B cell (primary cell): ENCODE data around the gene EPB41L4A. TPM values are rescaled to one million over a fixed set of nuclear protein-coding genes. Genes with fewer than 3 reads are reported as not detected.

Source experiments
- ATAC-seq: fragments of 200-7000 bp; cut with Tn5 transposase; one replicate; pipeline ENCODE4 v1.10.0; 2021; ENCODE audit warnings: low read depth, mild to moderate bottlenecking, moderate number of reproducible peaks, moderate library complexity
- CTCF ChIA-PET: fragments of 350-600 bp; sonication (Branson Sonifier 250); formaldehyde crosslinking; loops from one replicate; lab custom pipeline; 2021; ENCODE audit warnings: antibody characterized with exemption, inconsistent platforms; lab: Charles Lee
- POLR2A ChIA-PET: fragments of 350-600 bp; sonication (Branson Sonifier 250); formaldehyde crosslinking; loops from one replicate; lab custom pipeline; 2021; ENCODE audit warnings: antibody characterized with exemption; lab: Charles Lee
- DNase-seq: peaks from one replicate; pipeline ENCODE4 v3.0.0; 2013
- H2AFZ ChIP-seq: 2 replicates; pipeline ENCODE4 v1.6.1; 2012; ENCODE audit warnings: mild to moderate bottlenecking, low read depth, low read length; ENCODE audit not compliant: insufficient read depth, poor library complexity, severe bottlenecking
- H3K27ac ChIP-seq, 2 donors: 1 replicate in 1 of 2; 2 replicates in 1 of 2; pipeline ENCODE4 v1.5.1; 2012 to 2013; ENCODE audit warnings: low read length in 2 of 2, mild to moderate bottlenecking in 2 of 2, moderate library complexity in 1 of 2
- H3K27me3 ChIP-seq, 4 experiments: fragments of 200-600 bp in 1 of 4; sonication (generic) in 1 of 4; replicated peaks in 1 of 4; 1 replicate in 2 of 4; 2 replicates in 2 of 4; pipeline versions ENCODE4 v1.6.1 to v1.7.0; 2013 to 2016; ENCODE audit warnings: low read length in 3 of 4, mild to moderate bottlenecking in 2 of 4, mixed read lengths in 1 of 4, moderate library complexity in 1 of 4; ENCODE audit not compliant: insufficient read depth in 4 of 4, control insufficient read depth in 3 of 4; ENCODE audit errors: control extremely low read depth in 1 of 4
- H3K36me3 ChIP-seq, 2 experiments: replicated peaks in 1 of 2; 1 replicate in 1 of 2; 2 replicates in 1 of 2; pipeline versions ENCODE4 v1.6.1 to v1.7.1; 2013; ENCODE audit warnings: low read length in 1 of 2; ENCODE audit not compliant: insufficient read depth in 2 of 2, control insufficient read depth in 1 of 2; ENCODE audit errors: control extremely low read depth in 1 of 2, extremely low read depth in 1 of 2
- H3K4me1 ChIP-seq, 2 donors: fragments of 200-600 bp in 1 of 2; sonication (generic) in 1 of 2; 1 replicate in 1 of 2; 2 replicates in 1 of 2; pipeline versions ENCODE4 v1.5.1 to v1.6.1; 2013 to 2017; ENCODE audit warnings: low read length in 2 of 2; ENCODE audit not compliant: control insufficient read depth in 2 of 2, insufficient read depth in 2 of 2
- H3K4me2 ChIP-seq: replicated peaks from 2 replicates; pipeline ENCODE3; 2012; ENCODE audit warnings: mild to moderate bottlenecking, low read depth, low read length; ENCODE audit not compliant: poor library complexity, severe bottlenecking
- H3K4me3 ChIP-seq, 5 experiments: fragments of 200-600 bp in 1 of 5; sonication (generic) in 1 of 5; 1 replicate in 3 of 5; 2 replicates in 2 of 5; pipeline versions ENCODE4 v1.5.1 to v1.7.0; 2011 to 2016; ENCODE audit warnings: low read length in 4 of 5, mild to moderate bottlenecking in 4 of 5, low read depth in 2 of 5, control low read depth in 1 of 5, moderate library complexity in 1 of 5; ENCODE audit not compliant: insufficient read depth in 1 of 5; ENCODE audit errors: control extremely low read depth in 1 of 5, extremely low read depth in 1 of 5
- H3K79me2 ChIP-seq: fragments of 200-600 bp; sonication (generic); one replicate; pipeline ENCODE4 v1.6.0; 2016; ENCODE audit warnings: low read length; ENCODE audit not compliant: control insufficient read depth, insufficient read depth
- H3K9ac ChIP-seq: fragments of 200-600 bp; sonication (generic); 2 replicates; pipeline ENCODE4 v1.6.1; 2017; ENCODE audit warnings: mild to moderate bottlenecking, low read length, moderate library complexity
- H3K9me3 ChIP-seq, 3 donors: one replicate each; pipeline versions ENCODE4 v1.6.1 to v1.7.1; 2013; ENCODE audit warnings: low read length in 2 of 3; ENCODE audit not compliant: control insufficient read depth in 2 of 3, insufficient read depth in 1 of 3; ENCODE audit errors: control extremely low read depth in 1 of 3
- H4K20me1 ChIP-seq: 2 replicates; pipeline ENCODE4 v1.6.0; 2012; ENCODE audit warnings: mild to moderate bottlenecking, low read length; ENCODE audit not compliant: insufficient read depth, control insufficient read depth, poor library complexity, severe bottlenecking
- H3K27ac Mint-ChIP-seq: one replicate; pipeline ENCODE4 v1.8.0; 2021; ENCODE audit warnings: mixed read lengths
- H3K27me3 Mint-ChIP-seq: one replicate; pipeline ENCODE4 v1.8.0; 2021; ENCODE audit warnings: mixed read lengths
- H3K4me1 Mint-ChIP-seq: one replicate; pipeline ENCODE4 v1.8.0; 2021; ENCODE audit warnings: mixed read lengths
- H3K4me3 Mint-ChIP-seq: one replicate; pipeline ENCODE4 v1.8.0; 2021; ENCODE audit warnings: mixed read lengths
- H3K9me3 Mint-ChIP-seq: one replicate; pipeline ENCODE4 v1.8.0; 2022; ENCODE audit warnings: mixed read lengths; ENCODE audit not compliant: insufficient read depth
- CTCF ChIP-seq: fragments of 200-600 bp; IDR thresholded peaks from one replicate; pipeline ENCODE4 v1.8.0; 2022; ENCODE audit warnings: antibody characterized with exemption, mild to moderate bottlenecking
- EZH2 ChIP-seq: IDR thresholded peaks from 2 replicates; pipeline ENCODE4 v1.6.1; 2012; ENCODE audit warnings: borderline replicate concordance, low read depth, mild to moderate bottlenecking, moderate library complexity, low read length; ENCODE audit not compliant: insufficient read depth, poor library complexity, severe bottlenecking
- WGBS: methylation state at CpG from one replicate; pipeline ENCODE4 v1.1.5; 2013; ENCODE audit warnings: missing lambda C conversion rate; ENCODE audit not compliant: insufficient coverage; 5-methylcytosine and 5-hydroxymethylcytosine counted together
- intact Hi-C: fragments of 100-400 bp; cut with micrococcal nuclease; formaldehyde crosslinking; loops from one replicate; pipeline ENCODE4 v1.10.0; 2022
- polyA plus RNA-seq: library from polyadenylated mRNA; depleted of rRNA; stranded (reverse); fragments of >200 nt; gene quantifications from 2 replicates; pipeline ENCODE4 v1.2.3, GENCODE V29; 2012
- total RNA-seq, 2 donors: library from RNA; stranded (reverse); fragments of 120-200 nt in 1 of 2; gene quantifications; 1 replicate in 1 of 2; 2 replicates in 1 of 2; pipeline versions ENCODE4 v1.2.3 to v1.2.4, GENCODE V29; 2013 to 2022

Gene EPB41L4A
- total and polyA plus RNA-seq, 2 donors (not counting 1 experiment from before 2014, with no cell fraction given) = 1.8 to 12.9 TPM

GRCh38 chr5:112338681-112339337 is 80.3 kb downstream of the EPB41L4A start:
- no peaks in the 10 kb centered on the region for H3K4me1 ChIP-seq
- Mint-ChIP-seq H3K9me3 (no peaks in the 10 kb centered on the region), H3K4me3 (no peak overlapping the region), H3K27ac (no peak overlapping the region), H3K27me3 (peaks cover 15% of the 10 kb centered on the region), H3K4me1 (no peaks in the 10 kb centered on the region)
- no peak overlapping the region for H3K27ac ChIP-seq
- 100% methylated on average over 3 of the region's 5 CpGs for WGBS
- no peak overlapping the region for H3K9ac ChIP-seq
- H3K79me2 ChIP-seq = no peaks in the 10 kb centered on the region
- no peak overlapping the region for H3K4me3 ChIP-seq
- no peaks in the 10 kb centered on the region for H4K20me1 ChIP-seq
- H3K4me2 ChIP-seq = no peak overlapping the region
- POLR2A ChIA-PET = interaction anchor here (0.6 kb wide), 1 partner anchor 49 kb away, joined by 3 read pairs; no protein-coding TSS in a partner anchor
- intact Hi-C loops = no loop called here
- CTCF ChIA-PET = interaction anchor here (0.6 kb wide), 1 partner anchor 14 kb away, joined by 3 read pairs; no protein-coding TSS in a partner anchor
- H2AFZ ChIP-seq = no peak overlapping the region
- no peaks in the 10 kb centered on the region for H3K27me3 ChIP-seq
- no peak for ATAC-seq
- H3K9me3 ChIP-seq = no peaks in the 10 kb centered on the region
- TF ChIP-seq EZH2 = no peak
- TF ChIP-seq CTCF = no peak
- no peaks in the 10 kb centered on the region for H3K36me3 ChIP-seq
- DNase-seq = no peak

GRCh38 chr5:112333331-112333781 is 85.7 kb downstream of the EPB41L4A start:
- no peaks in the 10 kb centered on the region for H3K36me3 ChIP-seq
- H3K4me3 ChIP-seq = no peak overlapping the region
- Mint-ChIP-seq H3K27ac (no peak overlapping the region), H3K27me3 (peaks cover 35% of the 10 kb centered on the region), H3K9me3 (no peaks in the 10 kb centered on the region), H3K4me3 (no peak overlapping the region), H3K4me1 (peaks cover 13% of the 10 kb centered on the region)
- 72% methylated on average over 2 of the region's 5 CpGs for WGBS
- H3K9ac ChIP-seq = no peak overlapping the region
- no peaks in the 10 kb centered on the region for H3K79me2 ChIP-seq
- TF ChIP-seq EZH2 (no peak), CTCF (no peak)
- no peak overlapping the region for H3K27ac ChIP-seq
- no peak for DNase-seq
- no peaks in the 10 kb centered on the region for H4K20me1 ChIP-seq
- H3K9me3 ChIP-seq = no peaks in the 10 kb centered on the region
- intact Hi-C loops = no loop called here
- no peak overlapping the region for H2AFZ ChIP-seq
- H3K4me2 ChIP-seq = no peak overlapping the region
- H3K4me1 ChIP-seq = peaks cover 9 to 11% of the 10 kb centered on the region in 2 donors
- ChIA-PET POLR2A (no interaction called here), CTCF (interaction anchor here (0.6 kb wide), 1 partner anchor 87 kb away, joined by 3 read pairs; no protein-coding TSS in a partner anchor)
- no peak for ATAC-seq
- H3K27me3 ChIP-seq = peaks cover 0 to 14% (median 5%) of the 10 kb centered on the region in 4 experiments
